GM06990 (cell line): ENCODE measurements around the gene ZNF157.
"Not testable (repeated sequence)": the region's sequence is repeated elsewhere in the genome, so short reads cannot be mapped to it uniquely, and the experiment has no call there.

Experiments used
- DNase-seq: peaks from one replicate; pipeline ENCODE4 v3.0.0-alpha.2; 2011; ENCODE audit not compliant: insufficient read length; ENCODE audit errors: extremely low read depth
- H3K27me3 ChIP-seq: replicated peaks from 2 replicates; pipeline ENCODE4 v1.6.0; 2011; ENCODE audit warnings: low read length; ENCODE audit not compliant: control insufficient read depth, insufficient read depth
- H3K36me3 ChIP-seq: 2 replicates; pipeline ENCODE4 v1.5.1; 2011; ENCODE audit warnings: low read length; ENCODE audit not compliant: control insufficient read depth, insufficient read depth
- H3K4me3 ChIP-seq: replicated peaks from 2 replicates; pipeline ENCODE4 v1.5.1; 2011; ENCODE audit warnings: low read depth, mild to moderate bottlenecking, control low read depth, low read length
- TF ChIP-seq, protein P1 (sequence below): IDR thresholded peaks from 2 replicates; pipeline ENCODE4 v1.5.1; 2011; ENCODE audit warnings: low read length, control low read depth, mild to moderate bottlenecking, inconsistent platforms; ENCODE audit not compliant: insufficient read depth, poor library complexity, severe bottlenecking

The ZNF157 gene

DNA sequence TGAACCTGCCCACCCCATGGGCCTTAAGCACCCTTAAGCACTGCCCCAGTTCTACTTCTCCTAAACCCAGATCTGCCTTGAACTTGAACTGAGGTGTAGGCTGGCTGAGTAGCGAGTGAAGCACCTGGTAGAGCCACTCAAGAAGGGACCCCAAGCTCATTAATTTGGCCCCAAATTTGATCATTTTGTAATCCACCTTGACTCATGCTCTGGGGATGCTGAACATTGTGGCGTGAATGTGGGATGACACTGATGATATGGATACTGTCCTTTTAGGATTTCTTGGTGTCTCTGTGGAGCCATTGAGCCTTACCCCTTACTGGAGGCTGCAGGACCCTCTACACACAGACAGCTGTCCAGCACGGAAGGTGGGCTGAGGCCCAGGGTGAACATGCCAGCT is at the start of gene ZNF157:
ZNF157 (plus strand) TSS at position 301 of the 400 bp plus-strand sequence; CDS start at position 392, 91 bp downstream.
- Histone ChIP-seq H3K27me3 (no peaks in the 10 kb centered on the region), H3K4me3 (no peak within 1 kb of the TSS)
- TF ChIP-seq, protein P1, sequence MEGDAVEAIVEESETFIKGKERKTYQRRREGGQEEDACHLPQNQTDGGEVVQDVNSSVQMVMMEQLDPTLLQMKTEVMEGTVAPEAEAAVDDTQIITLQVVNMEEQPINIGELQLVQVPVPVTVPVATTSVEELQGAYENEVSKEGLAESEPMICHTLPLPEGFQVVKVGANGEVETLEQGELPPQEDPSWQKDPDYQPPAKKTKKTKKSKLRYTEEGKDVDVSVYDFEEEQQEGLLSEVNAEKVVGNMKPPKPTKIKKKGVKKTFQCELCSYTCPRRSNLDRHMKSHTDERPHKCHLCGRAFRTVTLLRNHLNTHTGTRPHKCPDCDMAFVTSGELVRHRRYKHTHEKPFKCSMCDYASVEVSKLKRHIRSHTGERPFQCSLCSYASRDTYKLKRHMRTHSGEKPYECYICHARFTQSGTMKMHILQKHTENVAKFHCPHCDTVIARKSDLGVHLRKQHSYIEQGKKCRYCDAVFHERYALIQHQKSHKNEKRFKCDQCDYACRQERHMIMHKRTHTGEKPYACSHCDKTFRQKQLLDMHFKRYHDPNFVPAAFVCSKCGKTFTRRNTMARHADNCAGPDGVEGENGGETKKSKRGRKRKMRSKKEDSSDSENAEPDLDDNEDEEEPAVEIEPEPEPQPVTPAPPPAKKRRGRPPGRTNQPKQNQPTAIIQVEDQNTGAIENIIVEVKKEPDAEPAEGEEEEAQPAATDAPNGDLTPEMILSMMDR, result no peak

DNA sequence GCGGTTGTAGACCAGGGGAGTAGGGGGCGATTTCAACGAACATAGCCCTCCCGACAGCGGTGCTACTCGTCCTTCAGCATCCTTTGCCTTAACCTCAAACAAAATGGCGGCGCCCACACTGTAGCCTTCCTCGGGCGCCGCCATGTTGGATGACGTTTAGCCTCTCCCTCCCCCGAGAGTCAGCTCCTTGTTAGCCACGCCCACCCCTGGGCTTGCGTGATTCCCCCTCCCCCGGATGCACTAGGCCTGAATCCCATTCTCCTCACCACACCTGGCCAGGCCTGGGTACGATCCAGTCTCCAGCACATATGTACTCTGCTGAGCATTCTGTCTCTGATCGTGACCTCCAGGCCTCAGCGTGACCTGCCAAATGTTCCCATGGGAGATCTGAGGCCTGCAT is 49.0 kb upstream of the ZNF157 start:
- DNase-seq, result no peak
- H3K27me3 ChIP-seq, result no peaks in the 10 kb centered on the region
- no peaks in the 10 kb centered on the region for H3K36me3 ChIP-seq
- TF ChIP-seq, protein P1, result no peak
- H3K4me3 ChIP-seq, result no peak overlapping the region

More for the DNA sequence above, at the start of gene ZNF157:
- DNase-seq, result no peak
- H3K36me3 ChIP-seq, result no peaks in the 10 kb centered on the region

DNA sequence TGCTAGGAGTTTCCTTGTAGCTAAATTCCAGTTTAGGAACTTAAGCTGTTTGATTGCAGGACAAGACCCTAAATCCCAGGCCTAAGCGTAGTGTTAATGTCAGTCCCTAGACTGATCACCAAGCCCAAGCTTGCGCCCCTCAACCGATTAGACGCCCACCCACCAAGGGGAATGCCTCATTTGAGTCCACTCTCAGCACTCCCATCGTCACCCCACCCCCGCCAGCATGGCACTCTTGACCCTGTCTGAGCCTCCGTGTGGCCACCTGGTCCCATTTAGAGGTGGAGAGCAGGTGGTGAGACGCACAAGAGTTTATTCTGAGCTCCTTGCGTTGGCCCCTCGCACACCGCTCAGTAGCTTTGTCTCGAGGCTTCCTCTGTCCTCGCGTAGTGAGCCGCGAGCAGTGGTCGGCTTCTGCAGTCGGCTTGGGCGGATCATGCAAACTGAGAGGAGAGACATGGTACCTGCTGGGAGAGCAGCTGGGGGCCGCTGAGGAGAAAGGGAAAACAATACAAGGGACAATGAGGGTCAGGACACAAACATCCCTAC is 48.5 kb upstream of the ZNF157 start:
- TF ChIP-seq, protein P1, result no peak
- Histone ChIP-seq H3K4me3 (no peak overlapping the region), H3K27me3 (no peaks in the 10 kb centered on the region), H3K36me3 (no peaks in the 10 kb centered on the region)
- no peak for DNase-seq

DNA sequence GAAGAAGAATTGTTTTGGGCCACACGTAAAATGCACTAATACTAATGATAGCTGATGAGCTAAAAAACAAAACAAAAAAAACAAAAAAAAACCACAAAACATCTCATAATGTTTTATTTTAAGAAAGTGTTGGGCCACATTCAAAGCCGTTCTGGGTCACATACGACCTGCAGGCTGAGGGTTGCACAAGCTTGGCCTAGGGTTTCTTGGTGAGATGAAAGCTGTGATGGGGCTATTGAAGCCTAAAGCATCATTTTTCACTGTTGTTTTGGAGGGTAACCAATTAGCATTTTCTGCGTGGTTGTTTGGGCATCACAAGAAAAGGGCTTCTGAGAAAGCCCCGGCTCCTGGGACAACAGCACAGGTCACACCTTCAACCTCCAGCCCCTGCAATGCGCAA is 42.5 kb upstream of the ZNF157 start:
- no peaks in the 10 kb centered on the region for H3K36me3 ChIP-seq
- H3K4me3 ChIP-seq, result no peak overlapping the region
- TF ChIP-seq, protein P1, result no peak
- no peaks in the 10 kb centered on the region for H3K27me3 ChIP-seq
- DNase-seq, result no peak

DNA sequence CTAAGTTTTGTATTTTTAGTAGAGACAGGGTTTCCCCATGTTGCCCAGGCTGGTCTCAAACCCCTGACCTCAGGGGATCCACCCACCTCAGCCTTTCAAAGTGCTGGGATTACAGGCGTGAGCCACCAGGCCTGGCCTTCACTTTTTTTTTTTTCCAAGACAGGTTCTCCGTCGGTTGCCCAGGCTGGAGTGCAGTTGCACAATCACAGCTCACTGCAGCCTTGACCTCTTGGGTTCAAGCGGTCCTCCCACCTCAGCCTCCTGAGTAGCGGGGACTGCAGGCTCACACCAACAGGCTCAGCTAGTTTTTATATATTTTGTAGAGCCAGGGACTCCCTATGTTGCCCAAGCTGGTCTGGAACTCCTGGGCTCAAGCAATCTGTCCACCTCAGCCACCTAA is 37.6 kb upstream of the ZNF157 start:
- H3K36me3 ChIP-seq, DNase-seq, H3K27me3 ChIP-seq, H3K4me3 ChIP-seq: not testable (repeated sequence)

DNA sequence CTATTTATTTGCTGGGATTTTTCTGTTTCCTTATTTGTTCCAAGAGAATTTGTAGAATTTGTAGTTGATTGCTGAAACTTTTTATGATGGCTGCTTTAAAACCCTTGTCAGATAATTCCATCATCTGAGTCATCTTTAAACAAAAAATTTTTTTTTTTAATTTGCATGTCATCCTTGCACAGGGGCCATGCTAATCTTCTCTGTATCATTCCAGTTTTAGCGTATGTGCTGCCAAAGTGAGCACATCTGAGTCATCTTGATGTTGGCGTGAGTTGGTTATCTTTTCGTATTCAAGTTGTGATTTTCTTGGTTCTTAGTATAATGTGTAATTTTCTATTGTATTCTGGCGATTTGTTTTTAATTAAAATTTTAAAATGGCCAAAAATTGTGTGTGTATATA is 18.7 kb upstream of the ZNF157 start:
- Histone ChIP-seq H3K36me3 (no peaks in the 10 kb centered on the region), H3K27me3 (no peaks in the 10 kb centered on the region), H3K4me3 (no peak overlapping the region)
- DNase-seq, result no peak
- TF ChIP-seq, protein P1, result no peak
